ENCODE data around the gene RBPMS2. TPM values are rescaled to one million over a fixed set of nuclear protein-coding genes. Genes with fewer than 3 reads are reported as not detected.

The RBPMS2 gene
- total RNA-seq, 1 donor = 0.09 TPM

DNA sequence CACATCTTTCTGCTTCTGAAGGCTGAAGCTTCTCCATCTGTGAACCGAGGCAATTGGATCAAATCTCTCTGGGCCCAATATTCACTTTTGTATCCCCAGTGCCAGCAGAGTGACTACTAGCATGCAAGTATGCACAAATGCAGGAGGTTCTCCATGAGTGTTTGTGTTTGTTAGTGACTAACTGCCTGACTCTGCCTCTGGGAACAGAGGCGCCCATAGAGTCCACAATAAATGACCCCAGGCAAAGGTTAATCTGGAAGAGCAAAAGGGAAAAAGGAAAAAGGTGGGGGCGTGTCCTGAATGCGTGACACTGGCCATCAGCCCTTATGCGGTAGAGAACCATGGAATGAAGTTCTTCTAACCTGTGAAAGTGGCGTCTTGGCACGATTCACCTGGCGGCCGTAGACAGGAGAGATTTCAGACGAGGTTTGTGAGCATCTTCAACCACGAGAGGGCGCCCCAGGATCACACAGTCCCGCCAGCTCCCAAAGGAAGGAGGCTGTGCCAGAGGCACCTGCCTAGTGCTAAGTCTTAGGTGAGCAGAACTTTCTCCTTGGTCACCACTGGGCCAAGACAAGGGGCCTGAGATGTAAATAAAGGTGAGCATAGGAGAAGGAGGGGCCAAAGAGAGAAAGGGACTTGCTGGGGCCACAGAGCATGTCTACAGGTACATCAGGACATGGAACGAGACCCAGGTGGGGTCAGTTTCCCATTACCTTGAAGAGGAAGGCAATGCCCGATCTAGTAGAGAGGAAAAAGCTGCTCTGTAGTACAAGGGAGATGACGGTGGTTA is 44.2 kb downstream of the RBPMS2 start:
- TF ChIP-seq, protein P1, sequence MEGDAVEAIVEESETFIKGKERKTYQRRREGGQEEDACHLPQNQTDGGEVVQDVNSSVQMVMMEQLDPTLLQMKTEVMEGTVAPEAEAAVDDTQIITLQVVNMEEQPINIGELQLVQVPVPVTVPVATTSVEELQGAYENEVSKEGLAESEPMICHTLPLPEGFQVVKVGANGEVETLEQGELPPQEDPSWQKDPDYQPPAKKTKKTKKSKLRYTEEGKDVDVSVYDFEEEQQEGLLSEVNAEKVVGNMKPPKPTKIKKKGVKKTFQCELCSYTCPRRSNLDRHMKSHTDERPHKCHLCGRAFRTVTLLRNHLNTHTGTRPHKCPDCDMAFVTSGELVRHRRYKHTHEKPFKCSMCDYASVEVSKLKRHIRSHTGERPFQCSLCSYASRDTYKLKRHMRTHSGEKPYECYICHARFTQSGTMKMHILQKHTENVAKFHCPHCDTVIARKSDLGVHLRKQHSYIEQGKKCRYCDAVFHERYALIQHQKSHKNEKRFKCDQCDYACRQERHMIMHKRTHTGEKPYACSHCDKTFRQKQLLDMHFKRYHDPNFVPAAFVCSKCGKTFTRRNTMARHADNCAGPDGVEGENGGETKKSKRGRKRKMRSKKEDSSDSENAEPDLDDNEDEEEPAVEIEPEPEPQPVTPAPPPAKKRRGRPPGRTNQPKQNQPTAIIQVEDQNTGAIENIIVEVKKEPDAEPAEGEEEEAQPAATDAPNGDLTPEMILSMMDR (IDR thresholded peaks at IDR 0.05; ENCODE audit: insufficient read depth, low read length) = peak; percentile 81
- no peak overlapping the region for H3K4me3 ChIP-seq (ENCODE audit: low read depth, low read length)
- peak; percentile 75 for DNase-seq (ENCODE audit: low read depth)

DNA sequence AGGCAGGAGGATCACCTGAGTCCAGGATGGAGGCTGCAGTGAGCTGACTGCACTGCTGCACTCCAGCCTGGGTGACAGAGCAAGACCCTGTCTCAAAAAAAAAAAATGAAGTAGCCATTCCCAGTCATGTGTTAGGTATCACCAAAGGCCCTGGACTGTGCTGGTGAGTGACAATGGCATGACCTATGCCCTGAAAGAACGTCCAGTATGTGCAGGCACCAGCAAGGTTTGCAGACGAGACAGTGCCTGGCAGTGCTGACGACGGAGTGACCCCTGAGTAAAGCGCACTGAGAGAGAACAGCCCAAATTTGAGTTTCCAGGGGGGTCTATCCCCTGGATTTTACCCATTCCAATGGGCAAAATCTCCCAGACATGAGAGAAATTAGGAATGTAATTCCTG is 45.2 kb downstream of the RBPMS2 start:
- no peak overlapping the region for H3K4me3 ChIP-seq (ENCODE audit: low read depth, low read length)
- TF ChIP-seq, protein P1 (IDR thresholded peaks at IDR 0.05; ENCODE audit: insufficient read depth, low read length) = no peak
- DNase-seq (ENCODE audit: low read depth) = no peak

DNA sequence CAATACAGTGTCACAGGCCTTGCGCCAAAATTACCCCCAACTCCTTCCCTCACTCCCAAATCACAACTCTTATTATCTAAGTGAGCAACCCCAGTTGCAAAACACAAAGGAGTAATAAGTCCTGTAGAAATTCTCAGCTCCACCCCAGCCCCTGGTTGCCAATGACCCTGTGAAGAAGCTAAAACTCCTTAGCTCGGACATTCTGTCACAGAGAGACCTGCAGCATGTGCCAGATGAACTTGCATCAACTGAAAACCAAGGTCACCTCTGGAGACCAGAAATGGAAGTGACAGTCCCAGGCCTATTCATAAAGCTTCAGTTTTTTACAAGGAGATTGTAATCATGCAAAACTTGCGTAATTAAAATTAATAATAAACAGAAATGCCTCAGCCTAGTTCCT is 55.2 kb downstream of the RBPMS2 start:
- no peak for DNase-seq (ENCODE audit: low read depth)
- TF ChIP-seq, protein P1 (IDR thresholded peaks at IDR 0.05; ENCODE audit: insufficient read depth, low read length) = no peak
- no peak overlapping the region for H3K4me3 ChIP-seq (ENCODE audit: low read depth, low read length)

DNA sequence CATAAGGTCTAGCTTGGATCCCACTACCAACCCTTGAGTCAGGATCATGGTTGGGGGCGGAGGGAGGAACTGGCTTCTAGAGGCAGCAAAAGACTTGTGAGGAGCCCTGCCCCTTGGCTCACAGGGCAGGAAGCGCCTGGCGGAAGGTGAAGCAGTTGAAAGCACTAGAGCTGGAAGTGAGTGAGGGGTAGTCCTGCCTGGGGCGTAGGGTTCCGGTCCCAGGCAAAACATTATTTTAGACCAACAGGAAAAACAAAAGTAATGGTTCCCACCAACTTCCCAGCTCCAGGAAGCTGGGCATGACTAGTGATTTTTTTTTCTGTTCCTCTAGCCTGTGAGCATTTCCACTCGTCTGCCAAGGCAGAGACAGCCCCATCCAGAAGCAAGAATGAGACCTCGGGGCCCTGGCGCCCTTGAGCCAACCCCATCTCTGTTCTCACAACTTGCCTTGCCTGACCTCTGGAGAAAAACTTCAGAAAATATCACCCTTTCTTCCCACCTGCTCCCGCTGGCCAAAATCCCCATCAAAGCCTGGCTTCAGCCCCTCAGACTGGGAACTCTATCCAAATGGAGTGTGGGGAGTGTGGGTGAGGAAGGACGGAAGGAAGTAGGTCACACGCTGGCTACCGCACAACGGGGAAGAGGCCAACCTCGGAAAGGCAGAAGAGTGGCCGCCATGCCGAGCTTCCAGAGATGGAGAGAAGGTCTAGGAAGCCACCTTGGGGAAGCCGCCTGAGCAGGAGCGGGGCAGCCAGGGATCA is 57.5 kb downstream of the RBPMS2 start:
- DNase-seq (ENCODE audit: low read depth) = no peak
- TF ChIP-seq, protein P1 (IDR thresholded peaks at IDR 0.05; ENCODE audit: insufficient read depth, low read length) = no peak
- H3K4me3 ChIP-seq (ENCODE audit: low read depth, low read length) = no peak overlapping the region

DNA sequence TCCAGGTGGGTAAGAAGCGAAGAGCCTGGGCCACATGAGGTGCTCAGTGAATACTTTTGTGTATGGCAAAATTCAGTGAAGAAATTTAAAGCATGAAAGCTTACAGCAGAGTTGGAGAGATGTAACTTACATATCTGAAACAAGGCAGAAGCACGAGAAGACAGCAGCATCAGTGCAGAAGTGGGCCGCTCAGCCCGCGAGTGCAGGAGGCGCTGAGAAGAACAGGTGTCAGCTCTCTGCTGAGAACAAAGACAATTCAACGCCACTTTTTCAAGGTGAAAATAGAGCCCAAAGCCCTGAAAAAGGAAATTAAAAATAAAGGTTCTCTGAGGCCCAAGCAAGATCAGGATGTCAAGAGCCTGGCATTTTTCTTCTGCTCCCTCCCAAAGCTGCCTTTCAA is 58.3 kb downstream of the RBPMS2 start:
- no peak overlapping the region for H3K4me3 ChIP-seq (ENCODE audit: low read depth, low read length)
- TF ChIP-seq, protein P1 (IDR thresholded peaks at IDR 0.05; ENCODE audit: insufficient read depth, low read length) = no peak
- no peak for DNase-seq (ENCODE audit: low read depth)

DNA sequence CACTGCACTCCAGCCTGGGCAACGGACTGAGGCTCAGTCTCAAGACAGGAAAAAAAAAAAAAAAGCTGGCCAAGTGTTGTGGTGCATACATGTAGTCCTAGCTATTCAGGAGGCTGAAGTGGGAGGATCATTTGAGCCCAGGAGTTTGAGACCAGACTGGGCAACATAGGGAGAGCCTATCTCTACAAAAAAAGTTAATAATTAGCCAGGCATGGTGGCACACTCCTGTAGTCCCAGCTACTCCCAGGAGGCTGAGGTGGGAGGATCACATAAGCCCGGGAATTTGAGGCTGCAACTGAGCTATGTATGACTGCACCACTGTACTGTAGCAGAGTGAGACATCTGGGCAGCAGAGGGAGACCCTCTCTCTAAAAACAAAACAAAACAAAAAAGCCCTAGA is 58.9 kb downstream of the RBPMS2 start:
- TF ChIP-seq, protein P1 (IDR thresholded peaks at IDR 0.05; ENCODE audit: insufficient read depth, low read length) = no peak
- no peak overlapping the region for H3K4me3 ChIP-seq (ENCODE audit: low read depth, low read length)
- DNase-seq (ENCODE audit: low read depth) = no peak

Measured in fibroblast of the aortic adventitia (primary cell).